Astrocyte (in vitro differentiated cells and primary cell): ENCODE measurements around the gene PTPRN2. TPM values are rescaled to one million over a fixed set of nuclear protein-coding genes. Genes with fewer than 3 reads are reported as not detected.

ENCODE experiments used
- DNase-seq: peaks from one replicate; pipeline ENCODE4 v3.0.0-alpha.2; 2010; ENCODE audit warnings: low read depth
- FAIRE-seq: peaks from 2 replicates; lab custom pipeline; 2011; peaks lifted over from hg19 to GRCh38; lab: Jason Lieb, UNC
- H2AFZ ChIP-seq: 2 replicates; pipeline ENCODE4 v1.6.0; 2012; ENCODE audit warnings: low read depth, low read length, inconsistent platforms
- H3K27ac ChIP-seq: 2 replicates; pipeline ENCODE4 v1.5.1; 2011; ENCODE audit warnings: low read depth, low read length, inconsistent platforms
- H3K27me3 ChIP-seq: 2 replicates; pipeline ENCODE4 v1.6.0; 2011; ENCODE audit warnings: low read length, inconsistent platforms; ENCODE audit not compliant: insufficient read depth
- H3K36me3 ChIP-seq: 2 replicates; pipeline ENCODE4 v1.5.1; 2011; ENCODE audit warnings: low read length, inconsistent platforms; ENCODE audit not compliant: insufficient read depth
- H3K4me1 ChIP-seq: 2 replicates; pipeline ENCODE4 v1.5.1; 2011; ENCODE audit warnings: low read length, inconsistent platforms; ENCODE audit not compliant: insufficient read depth
- H3K4me2 ChIP-seq: 2 replicates; pipeline ENCODE4 v1.6.0; 2012; ENCODE audit warnings: low read length, inconsistent platforms
- H3K4me3 ChIP-seq: 2 replicates; pipeline ENCODE4 v1.5.1; 2011; ENCODE audit warnings: low read depth, mild to moderate bottlenecking, low read length, inconsistent platforms; ENCODE audit not compliant: insufficient read depth
- H3K79me2 ChIP-seq: 2 replicates; pipeline ENCODE4 v1.6.0; 2012; ENCODE audit warnings: mild to moderate bottlenecking, low read length, inconsistent platforms; ENCODE audit not compliant: insufficient read depth
- H3K9ac ChIP-seq: 2 replicates; pipeline ENCODE4 v1.6.0; 2012; ENCODE audit warnings: mild to moderate bottlenecking, low read length, inconsistent platforms
- H3K9me3 ChIP-seq: 2 replicates; pipeline ENCODE4 v1.5.1; 2012; ENCODE audit warnings: low read depth, mild to moderate bottlenecking, low read length, inconsistent platforms; ENCODE audit not compliant: insufficient read depth
- H4K20me1 ChIP-seq: 2 replicates; pipeline ENCODE4 v1.6.0; 2012; ENCODE audit warnings: low read length, inconsistent platforms; ENCODE audit not compliant: insufficient read depth
- H3K27ac Mint-ChIP-seq: one replicate; pipeline ENCODE4 v1.8.0; 2021; ENCODE audit warnings: mild to moderate bottlenecking, mixed read lengths; ENCODE audit not compliant: unreplicated experiment
- H3K27me3 Mint-ChIP-seq: one replicate; pipeline ENCODE4 v1.8.0; 2021; ENCODE audit warnings: low read depth, mixed read lengths; ENCODE audit not compliant: unreplicated experiment
- H3K36me3 Mint-ChIP-seq: one replicate; pipeline ENCODE4 v1.8.0; 2021; ENCODE audit warnings: low read depth, mixed read lengths; ENCODE audit not compliant: unreplicated experiment
- H3K4me1 Mint-ChIP-seq: one replicate; pipeline ENCODE4 v1.8.0; 2021; ENCODE audit warnings: low read depth, mixed read lengths; ENCODE audit not compliant: unreplicated experiment
- H3K4me3 Mint-ChIP-seq: one replicate; pipeline ENCODE4 v1.8.0; 2021; ENCODE audit warnings: mild to moderate bottlenecking, moderate library complexity, mixed read lengths; ENCODE audit not compliant: unreplicated experiment
- H3K9me3 Mint-ChIP-seq: one replicate; pipeline ENCODE4 v1.8.0; 2021; ENCODE audit warnings: mild to moderate bottlenecking, mixed read lengths; ENCODE audit not compliant: unreplicated experiment
- EZH2 ChIP-seq: IDR thresholded peaks from 2 replicates; pipeline ENCODE4 v1.6.1; 2012; ENCODE audit warnings: mild to moderate bottlenecking, low read length, inconsistent platforms; ENCODE audit not compliant: insufficient read depth
- total RNA-seq: library from RNA; stranded (reverse); gene quantifications from 2 replicates; pipeline ENCODE4 v1.2.1, GENCODE V29; 2021
- TF ChIP-seq, protein P1 (sequence below): IDR thresholded peaks from 2 replicates; pipeline ENCODE4 v1.5.1; 2011; ENCODE audit warnings: low read depth, mild to moderate bottlenecking, inconsistent platforms, low read length, moderate library complexity; ENCODE audit not compliant: insufficient read depth

PTPRN2 gene
- total RNA-seq, 1 donor from 2014 or later = 0.09 TPM

DNA sequence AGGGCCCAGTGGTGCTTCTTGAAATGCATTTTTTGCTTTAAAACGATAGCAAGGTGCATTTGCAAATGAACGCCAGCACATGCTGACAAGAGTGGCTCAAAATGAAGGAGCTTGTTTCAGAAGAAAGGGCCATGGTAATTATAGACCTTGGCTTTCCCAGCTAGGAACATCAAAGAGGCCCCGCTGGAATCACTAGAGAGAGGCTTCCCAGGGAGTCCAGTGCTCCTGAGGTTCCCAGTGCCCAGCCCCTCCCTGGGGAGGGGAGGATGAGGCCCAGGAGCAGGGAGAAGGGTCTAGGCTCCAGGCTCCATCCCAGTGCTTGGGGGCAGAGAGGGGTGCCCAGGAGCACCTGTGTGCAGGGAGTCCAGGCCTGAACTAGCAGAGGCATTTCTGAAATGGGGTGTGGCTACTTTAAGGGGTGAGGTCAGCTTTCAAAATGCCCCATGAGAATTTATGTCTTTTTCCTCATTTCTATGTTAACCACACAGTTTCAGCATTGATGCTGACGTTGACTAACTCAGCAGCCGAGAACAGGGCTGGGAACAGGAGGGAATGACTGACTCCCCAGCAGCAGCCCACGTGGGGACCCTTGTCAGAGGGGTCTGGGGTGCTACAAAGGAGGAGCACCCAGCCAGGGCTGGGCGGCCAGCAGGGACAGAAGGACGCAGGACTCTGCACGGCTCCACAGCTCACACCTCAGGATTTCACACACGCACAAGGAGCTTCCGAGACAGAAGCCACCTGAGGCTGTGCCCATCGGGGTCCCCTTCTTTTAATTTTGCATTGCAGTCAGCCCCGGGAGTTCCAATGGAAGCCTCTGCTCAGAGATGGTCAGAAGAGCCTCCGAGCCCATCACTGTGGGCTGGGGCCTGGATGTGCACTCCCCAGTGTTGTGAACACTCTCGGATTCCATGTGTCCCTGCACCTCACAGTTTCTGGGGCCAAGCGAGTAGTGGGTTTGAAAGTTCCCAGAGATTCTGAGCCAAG is 570.2 kb downstream of the PTPRN2 start:
- H2AFZ ChIP-seq = no peak overlapping the region
- H3K4me2 ChIP-seq = no peak overlapping the region
- no peak overlapping the region for H3K9ac ChIP-seq
- no peak for FAIRE-seq
- Mint-ChIP-seq H3K9me3 (peaks cover 22% of the 10 kb centered on the region), H3K4me3 (no peak overlapping the region), H3K4me1 (no peaks in the 10 kb centered on the region), H3K27ac (no peak overlapping the region), H3K36me3 (no peaks in the 10 kb centered on the region), H3K27me3 (no peaks in the 10 kb centered on the region)
- no peak overlapping the region for H3K27ac ChIP-seq
- TF ChIP-seq, protein P1, sequence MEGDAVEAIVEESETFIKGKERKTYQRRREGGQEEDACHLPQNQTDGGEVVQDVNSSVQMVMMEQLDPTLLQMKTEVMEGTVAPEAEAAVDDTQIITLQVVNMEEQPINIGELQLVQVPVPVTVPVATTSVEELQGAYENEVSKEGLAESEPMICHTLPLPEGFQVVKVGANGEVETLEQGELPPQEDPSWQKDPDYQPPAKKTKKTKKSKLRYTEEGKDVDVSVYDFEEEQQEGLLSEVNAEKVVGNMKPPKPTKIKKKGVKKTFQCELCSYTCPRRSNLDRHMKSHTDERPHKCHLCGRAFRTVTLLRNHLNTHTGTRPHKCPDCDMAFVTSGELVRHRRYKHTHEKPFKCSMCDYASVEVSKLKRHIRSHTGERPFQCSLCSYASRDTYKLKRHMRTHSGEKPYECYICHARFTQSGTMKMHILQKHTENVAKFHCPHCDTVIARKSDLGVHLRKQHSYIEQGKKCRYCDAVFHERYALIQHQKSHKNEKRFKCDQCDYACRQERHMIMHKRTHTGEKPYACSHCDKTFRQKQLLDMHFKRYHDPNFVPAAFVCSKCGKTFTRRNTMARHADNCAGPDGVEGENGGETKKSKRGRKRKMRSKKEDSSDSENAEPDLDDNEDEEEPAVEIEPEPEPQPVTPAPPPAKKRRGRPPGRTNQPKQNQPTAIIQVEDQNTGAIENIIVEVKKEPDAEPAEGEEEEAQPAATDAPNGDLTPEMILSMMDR = no peak
- TF ChIP-seq EZH2 = no peak
- peaks cover 3% of the 10 kb centered on the region for H3K27me3 ChIP-seq
- H3K9me3 ChIP-seq = no peaks in the 10 kb centered on the region
- no peaks in the 10 kb centered on the region for H3K79me2 ChIP-seq
- H3K4me3 ChIP-seq = no peak overlapping the region
- no peaks in the 10 kb centered on the region for H3K4me1 ChIP-seq
- H3K36me3 ChIP-seq = no peaks in the 10 kb centered on the region
- H4K20me1 ChIP-seq = no peaks in the 10 kb centered on the region
- no peak for DNase-seq

DNA sequence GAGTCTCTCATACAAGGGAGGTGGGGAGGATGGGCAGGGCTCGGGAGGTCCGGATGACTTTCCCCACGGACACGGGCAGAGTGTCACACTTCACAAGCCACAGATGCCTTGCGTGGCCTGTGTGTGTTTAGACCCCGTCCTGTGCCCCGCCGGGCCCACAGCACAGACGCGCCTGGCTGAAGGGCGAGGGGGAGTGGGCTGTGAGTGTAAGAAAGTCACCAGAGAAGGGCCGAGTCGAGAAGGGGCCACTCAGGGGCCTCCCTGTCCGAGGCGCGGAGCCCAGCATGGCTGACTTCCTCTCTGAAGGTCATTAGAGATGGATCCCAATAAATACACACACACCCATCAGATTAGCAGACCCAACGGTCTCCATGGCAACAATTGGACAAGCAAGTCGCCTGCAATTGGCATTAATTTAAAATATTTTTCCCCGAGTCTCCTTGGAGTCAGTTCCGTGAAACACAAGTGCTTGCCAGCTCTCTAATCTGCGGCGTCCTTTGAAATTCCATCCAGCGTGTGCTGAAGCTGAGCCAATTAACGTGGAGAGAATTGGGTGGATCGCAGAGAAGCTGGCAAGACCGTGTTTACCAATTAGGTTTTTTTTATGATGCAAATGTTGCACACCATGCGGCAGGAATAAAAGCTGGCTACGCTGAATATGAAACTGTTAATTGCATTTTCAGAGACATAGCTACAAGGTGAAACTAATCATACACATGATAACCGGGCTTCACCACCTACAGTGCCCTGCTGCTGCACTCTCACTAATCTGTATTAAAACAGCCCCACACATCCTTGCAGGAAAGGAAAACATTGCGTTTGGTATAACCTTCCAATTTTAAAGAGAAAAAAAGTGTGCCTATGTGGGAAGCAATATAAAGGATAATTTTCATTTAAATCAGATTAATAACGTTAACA is 571.2 kb downstream of the PTPRN2 start:
- H3K27me3 ChIP-seq = peaks cover 3% of the 10 kb centered on the region
- no peak for FAIRE-seq

More for the DNA sequence above, 571.2 kb downstream of the PTPRN2 start:
- Mint-ChIP-seq H3K9me3 (peaks cover 19% of the 10 kb centered on the region), H3K36me3 (no peaks in the 10 kb centered on the region), H3K4me3 (no peak overlapping the region), H3K27me3 (no peaks in the 10 kb centered on the region), H3K27ac (no peak overlapping the region), H3K4me1 (no peaks in the 10 kb centered on the region)
- H3K4me1 ChIP-seq = no peaks in the 10 kb centered on the region
- no peak overlapping the region for H3K4me3 ChIP-seq
- H3K9ac ChIP-seq = no peak overlapping the region
- H3K36me3 ChIP-seq = no peaks in the 10 kb centered on the region
- H3K79me2 ChIP-seq = no peaks in the 10 kb centered on the region
- H3K9me3 ChIP-seq = no peaks in the 10 kb centered on the region
- no peak for TF ChIP-seq EZH2
- TF ChIP-seq, protein P1 = no peak
- no peak for DNase-seq
- peak overlapping the region; percentile 63 for H3K4me2 ChIP-seq
- peak overlapping the region; percentile 63 for H2AFZ ChIP-seq
- no peaks in the 10 kb centered on the region for H4K20me1 ChIP-seq
- no peak overlapping the region for H3K27ac ChIP-seq
